BJ (cell line): ENCODE measurements around the gene RHBG. TPM values are rescaled to one million over a fixed set of nuclear protein-coding genes. Genes with fewer than 3 reads are reported as not detected.
"Not testable (repeated sequence)": the region's sequence is repeated elsewhere in the genome, so short reads cannot be mapped to it uniquely, and the experiment has no call there.

ENCODE experiments used
- CTCF ChIA-PET: fragments of 350-600 bp; formaldehyde crosslinking; extraction: SDS; loops from one replicate; lab custom pipeline; 2021; ENCODE audit warnings: antibody characterized with exemption, inconsistent platforms; lab: Yijun Ruan, JAX
- POLR2A ChIA-PET: fragments of 300-600 bp; sonication (Branson Sonifier 250); formaldehyde crosslinking; extraction: SDS; loops from one replicate; lab custom pipeline; 2021; ENCODE audit warnings: antibody characterized with exemption; lab: Charles Lee
- DNase-seq: peaks from one replicate; pipeline ENCODE4 v3.0.0-alpha.2; 2011; ENCODE audit warnings: low read depth
- H3K27me3 ChIP-seq: 2 replicates; pipeline ENCODE4 v1.6.0; 2011; ENCODE audit warnings: low read length; ENCODE audit not compliant: control insufficient read depth, insufficient read depth
- H3K36me3 ChIP-seq: 2 replicates; pipeline ENCODE4 v1.5.1; 2011; ENCODE audit warnings: low read length; ENCODE audit not compliant: control insufficient read depth, insufficient read depth
- H3K4me3 ChIP-seq: 2 replicates; pipeline ENCODE4 v1.5.1; 2011; ENCODE audit warnings: low read depth, mild to moderate bottlenecking, control low read depth, low read length
- polyA plus RNA-seq: library from polyadenylated mRNA; depleted of rRNA; stranded (reverse); fragments of >200 nt; gene quantifications from 2 replicates; pipeline ENCODE4 v1.2.3, GENCODE V29; 2011
- TF ChIP-seq, protein P1 (sequence below): IDR thresholded peaks from 2 replicates; pipeline ENCODE4 v1.5.1; 2011; ENCODE audit warnings: low read depth, mild to moderate bottlenecking, control low read depth, inconsistent platforms, low read length, moderate library complexity; ENCODE audit not compliant: insufficient read depth

The RHBG gene
- polyA plus RNA-seq, 1 experiment, result not detected

DNA sequence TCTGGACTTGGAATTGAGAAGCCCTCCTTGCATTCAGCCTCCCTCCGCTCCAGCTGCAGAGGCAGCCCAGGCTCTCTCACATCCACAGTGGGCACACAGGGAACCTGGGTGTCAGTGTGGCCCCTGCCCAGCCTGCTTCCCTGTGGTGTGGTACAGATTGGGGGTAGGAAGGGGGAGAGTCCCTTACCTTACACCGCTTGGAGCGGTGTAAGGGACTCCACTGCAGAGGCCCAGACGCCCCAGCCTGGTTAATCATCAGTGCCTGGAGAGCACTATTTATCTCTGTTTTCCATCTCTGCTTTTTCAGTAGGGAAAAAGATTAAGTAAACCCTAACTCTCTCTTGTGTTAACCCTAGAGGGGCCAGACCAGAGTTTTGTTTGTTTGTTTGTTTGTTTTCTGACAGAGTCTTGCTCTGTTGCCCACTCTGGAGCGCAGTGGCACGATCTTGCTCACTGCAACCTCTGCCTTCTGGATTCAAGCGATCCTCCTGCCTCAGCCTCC is 803 bp upstream of the RHBG start:
- ChIA-PET POLR2A (no interaction called here), CTCF (interaction anchor here (0.6 to 2.0 kb wide), 2 partner anchors 9 to 256 kb away, joined by 3 to 9 read pairs; no protein-coding TSS in a partner anchor)
- no peaks in the 10 kb centered on the region for H3K36me3 ChIP-seq
- H3K4me3 ChIP-seq, result no peak overlapping the region
- TF ChIP-seq, protein P1, sequence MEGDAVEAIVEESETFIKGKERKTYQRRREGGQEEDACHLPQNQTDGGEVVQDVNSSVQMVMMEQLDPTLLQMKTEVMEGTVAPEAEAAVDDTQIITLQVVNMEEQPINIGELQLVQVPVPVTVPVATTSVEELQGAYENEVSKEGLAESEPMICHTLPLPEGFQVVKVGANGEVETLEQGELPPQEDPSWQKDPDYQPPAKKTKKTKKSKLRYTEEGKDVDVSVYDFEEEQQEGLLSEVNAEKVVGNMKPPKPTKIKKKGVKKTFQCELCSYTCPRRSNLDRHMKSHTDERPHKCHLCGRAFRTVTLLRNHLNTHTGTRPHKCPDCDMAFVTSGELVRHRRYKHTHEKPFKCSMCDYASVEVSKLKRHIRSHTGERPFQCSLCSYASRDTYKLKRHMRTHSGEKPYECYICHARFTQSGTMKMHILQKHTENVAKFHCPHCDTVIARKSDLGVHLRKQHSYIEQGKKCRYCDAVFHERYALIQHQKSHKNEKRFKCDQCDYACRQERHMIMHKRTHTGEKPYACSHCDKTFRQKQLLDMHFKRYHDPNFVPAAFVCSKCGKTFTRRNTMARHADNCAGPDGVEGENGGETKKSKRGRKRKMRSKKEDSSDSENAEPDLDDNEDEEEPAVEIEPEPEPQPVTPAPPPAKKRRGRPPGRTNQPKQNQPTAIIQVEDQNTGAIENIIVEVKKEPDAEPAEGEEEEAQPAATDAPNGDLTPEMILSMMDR, result no peak
- H3K27me3 ChIP-seq, result peaks cover 17% of the 10 kb centered on the region
- no peak for DNase-seq

DNA sequence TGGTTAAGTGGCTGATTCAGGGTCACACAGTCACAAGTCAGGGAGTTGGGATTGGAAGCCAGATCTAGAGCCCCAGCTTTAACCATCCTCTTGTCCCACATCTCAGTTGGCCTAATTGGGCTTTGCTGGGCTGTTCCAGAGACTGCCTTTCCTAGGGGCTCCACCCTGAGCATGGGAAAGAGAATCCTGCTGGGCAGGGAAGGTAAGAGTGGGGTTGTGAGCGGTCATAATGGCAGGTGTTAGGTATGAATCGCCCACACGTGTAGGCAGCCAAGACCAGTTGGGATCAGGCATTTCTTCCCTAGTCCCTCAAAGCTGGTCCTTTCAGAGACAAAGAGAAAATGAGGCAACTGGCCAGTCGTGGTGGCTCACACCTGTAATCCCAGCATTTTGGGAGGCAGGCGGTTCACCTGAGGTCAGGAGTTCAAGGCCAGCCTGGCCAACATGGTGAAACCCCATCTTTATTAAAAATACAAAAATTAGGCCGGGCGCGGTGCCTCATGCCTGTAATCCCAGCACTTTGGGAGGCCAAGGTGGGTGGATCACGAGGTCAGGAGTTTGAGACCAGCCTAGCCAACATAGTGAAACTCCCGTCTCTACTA is 775 bp downstream of the RHBG start:
- H3K4me3 ChIP-seq, H3K36me3 ChIP-seq, DNase-seq, POLR2A ChIA-PET: not testable (repeated sequence)
- CTCF ChIA-PET, result interaction anchor here (0.9 to 3.8 kb wide), 6 partner anchors 8 to 16 kb away, joined by 3 to 25 read pairs (median 3); no protein-coding TSS in a partner anchor
- H3K27me3 ChIP-seq, result peaks cover 20% of the 10 kb centered on the region

DNA sequence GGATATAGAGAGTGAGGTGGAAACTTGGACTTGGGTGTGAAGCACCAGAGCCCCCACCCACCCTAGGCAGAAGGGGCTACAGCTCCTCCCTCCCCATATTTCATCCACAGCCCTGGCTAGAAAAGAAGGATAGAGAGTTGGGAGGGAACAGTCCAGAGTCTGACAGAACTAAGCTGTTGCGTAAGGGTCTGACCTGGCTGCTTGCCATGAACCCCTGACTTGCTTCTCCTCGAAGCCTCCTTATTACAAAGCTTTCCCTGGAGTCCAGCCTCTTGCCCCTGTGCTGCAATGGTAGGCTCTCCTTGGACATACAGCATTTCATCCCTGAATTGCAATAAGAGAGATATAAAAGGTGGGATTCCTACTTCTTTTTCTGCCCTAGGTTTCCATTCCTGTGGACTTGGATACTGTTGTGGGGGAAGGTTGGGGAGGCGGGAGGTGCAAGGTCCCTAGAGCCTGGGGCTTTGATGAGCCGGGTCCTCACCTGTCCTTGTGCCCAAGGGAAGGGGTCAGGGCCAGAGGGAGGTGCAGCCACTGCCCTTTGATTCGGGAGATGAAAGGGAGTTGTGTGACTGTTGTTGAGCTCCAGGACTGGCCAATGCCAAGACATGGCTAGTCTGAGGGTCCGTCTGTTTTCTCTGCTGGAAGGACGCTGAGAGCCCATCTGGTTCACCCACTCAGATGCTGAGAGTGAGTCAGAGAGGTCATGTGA is 2.7 kb downstream of the RHBG start:
- ChIA-PET POLR2A (no interaction called here), CTCF (interaction anchor here (0.9 to 3.8 kb wide), 8 partner anchors 11 to 256 kb away, joined by 4 to 25 read pairs (median 4); no protein-coding TSS in a partner anchor)
- H3K4me3 ChIP-seq, result no peak overlapping the region
- peaks cover 15% of the 10 kb centered on the region for H3K27me3 ChIP-seq
- no peaks in the 10 kb centered on the region for H3K36me3 ChIP-seq
- TF ChIP-seq, protein P1, result no peak
- no peak for DNase-seq

DNA sequence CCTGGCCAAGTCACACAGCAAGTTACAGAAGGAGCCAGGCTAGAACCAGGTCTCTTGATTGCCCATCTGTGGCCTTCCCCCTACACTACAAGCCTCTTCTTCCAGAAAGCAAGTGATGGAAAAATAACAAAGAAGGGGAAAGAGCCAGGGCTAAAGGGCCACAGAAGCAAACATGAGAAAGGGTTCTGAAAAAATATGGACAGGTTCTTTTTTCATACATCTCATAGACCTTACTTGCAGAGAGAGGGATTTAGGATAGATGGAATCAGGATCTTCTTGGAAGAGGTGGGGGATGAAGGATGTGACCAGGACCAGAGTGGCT is 3.2 kb downstream of the RHBG start:
- Histone ChIP-seq H3K4me3 (no peak overlapping the region), H3K36me3 (no peaks in the 10 kb centered on the region), H3K27me3 (peaks cover 13% of the 10 kb centered on the region)
- ChIA-PET POLR2A (no interaction called here), CTCF (interaction anchor here (1.6 to 3.8 kb wide), 5 partner anchors 14 to 255 kb away, joined by 4 to 25 read pairs (median 8); no protein-coding TSS in a partner anchor)
- TF ChIP-seq, protein P1, result no peak
- DNase-seq, result no peak

DNA sequence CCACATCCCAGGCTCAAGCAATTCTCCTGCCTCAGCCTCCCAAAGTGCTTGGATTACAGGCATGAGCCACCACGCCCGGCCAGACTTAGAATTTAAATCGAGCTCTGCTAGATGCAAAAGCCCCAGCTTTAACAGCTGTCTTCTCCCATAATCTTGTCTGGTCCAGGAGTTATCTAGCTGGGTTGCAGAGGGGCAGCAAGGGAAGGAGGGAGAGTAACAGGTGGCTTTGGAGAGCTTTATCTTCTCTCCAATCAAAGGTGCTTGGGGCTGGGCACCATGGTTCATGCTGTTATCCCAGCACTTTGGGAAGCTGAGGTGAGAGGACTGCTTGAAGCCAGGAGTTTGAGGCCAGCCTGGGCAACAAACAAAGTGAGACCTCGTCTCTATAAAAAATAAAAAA is 3.9 kb downstream of the RHBG start:
- ChIA-PET POLR2A (no interaction called here), CTCF (interaction anchor here (1.3 to 3.8 kb wide), 4 partner anchors 11 to 254 kb away, joined by 5 to 25 read pairs (median 8); no protein-coding TSS in a partner anchor)
- Histone ChIP-seq H3K36me3 (no peaks in the 10 kb centered on the region), H3K4me3 (no peak overlapping the region), H3K27me3 (peaks cover 13% of the 10 kb centered on the region)
- TF ChIP-seq, protein P1, result no peak
- DNase-seq, result no peak
